ENCODE measurements around the gene COL12A1.

COL12A1 gene

GRCh38 chr6:75144386-75144785, 61.5 kb downstream of the COL12A1 start:
- DNase-seq (ENCODE audit: low read depth) = no peak
- H3K4me3 ChIP-seq (ENCODE audit: low read depth, low read length) = no peak overlapping the region
- TF ChIP-seq MYC (IDR thresholded peaks at IDR 0.05; ENCODE audit: low read depth, low read length) (no peak), MAX (IDR thresholded peaks at IDR 0.05; ENCODE audit: low read depth, low read length) (no peak), CTCF (IDR thresholded peaks at IDR 0.05; ENCODE audit: low read depth, low read length) (no peak), POLR2A (IDR thresholded peaks at IDR 0.05; ENCODE audit: extremely low read depth, insufficient read length) (no peak)

- H3K4me3 ChIP-seq (ENCODE audit: low read depth, low read length) = no peak overlapping the region
- TF ChIP-seq CTCF (IDR thresholded peaks at IDR 0.05; ENCODE audit: low read depth, low read length) (no peak), MYC (IDR thresholded peaks at IDR 0.05; ENCODE audit: low read depth, low read length) (no peak), MAX (IDR thresholded peaks at IDR 0.05; ENCODE audit: low read depth, low read length) (no peak), POLR2A (IDR thresholded peaks at IDR 0.05; ENCODE audit: extremely low read depth, insufficient read length) (no peak)
- DNase-seq (ENCODE audit: low read depth) = no peak
Measured at GRCh38 chr6:75143191-75143590, 62.7 kb downstream of the COL12A1 start.

- DNase-seq (ENCODE audit: low read depth) = no peak
- H3K4me3 ChIP-seq (ENCODE audit: low read depth, low read length) = no peak overlapping the region
- TF ChIP-seq POLR2A (IDR thresholded peaks at IDR 0.05; ENCODE audit: extremely low read depth, insufficient read length) = no peak
- TF ChIP-seq CTCF (IDR thresholded peaks at IDR 0.05; ENCODE audit: low read depth, low read length) = no peak
- TF ChIP-seq MYC (IDR thresholded peaks at IDR 0.05; ENCODE audit: low read depth, low read length) = no peak
- no peak for TF ChIP-seq MAX (IDR thresholded peaks at IDR 0.05; ENCODE audit: low read depth, low read length)
Measured at GRCh38 chr6:75142721-75143120, 63.1 kb downstream of the COL12A1 start.

- TF ChIP-seq MYC (IDR thresholded peaks at IDR 0.05; ENCODE audit: low read depth, low read length) = no peak
- no peak for TF ChIP-seq POLR2A (IDR thresholded peaks at IDR 0.05; ENCODE audit: extremely low read depth, insufficient read length)
- no peak for TF ChIP-seq CTCF (IDR thresholded peaks at IDR 0.05; ENCODE audit: low read depth, low read length)
- TF ChIP-seq MAX (IDR thresholded peaks at IDR 0.05; ENCODE audit: low read depth, low read length) = no peak
- DNase-seq (ENCODE audit: low read depth) = no peak
- no peak overlapping the region for H3K4me3 ChIP-seq (ENCODE audit: low read depth, low read length)
Measured at GRCh38 chr6:75135876-75136275, 70.0 kb downstream of the COL12A1 start.

- no peak overlapping the region for H3K4me3 ChIP-seq (ENCODE audit: low read depth, low read length)
- DNase-seq (ENCODE audit: low read depth) = no peak
- TF ChIP-seq CTCF (IDR thresholded peaks at IDR 0.05; ENCODE audit: low read depth, low read length) (no peak), MYC (IDR thresholded peaks at IDR 0.05; ENCODE audit: low read depth, low read length) (no peak), POLR2A (IDR thresholded peaks at IDR 0.05; ENCODE audit: extremely low read depth, insufficient read length) (no peak), MAX (IDR thresholded peaks at IDR 0.05; ENCODE audit: low read depth, low read length) (no peak)
Measured at GRCh38 chr6:75135450-75135849, 70.4 kb downstream of the COL12A1 start.

GRCh38 chr6:75130784-75131183, 75.1 kb downstream of the COL12A1 start:
- DNase-seq (ENCODE audit: low read depth) = no peak
- H3K4me3 ChIP-seq (ENCODE audit: low read depth, low read length) = no peak overlapping the region
- TF ChIP-seq CTCF (IDR thresholded peaks at IDR 0.05; ENCODE audit: low read depth, low read length) = no peak
- no peak for TF ChIP-seq MYC (IDR thresholded peaks at IDR 0.05; ENCODE audit: low read depth, low read length)
- no peak for TF ChIP-seq MAX (IDR thresholded peaks at IDR 0.05; ENCODE audit: low read depth, low read length)
- TF ChIP-seq POLR2A (IDR thresholded peaks at IDR 0.05; ENCODE audit: extremely low read depth, insufficient read length) = no peak
